Measurements from ENCODE around the gene C4orf50.

GRCh38 chr4:5976921-5977320 is 41.3 kb downstream of the C4orf50 start:
- TF ChIP-seq CTCF (IDR thresholded peaks at IDR 0.05) (no peak), POLR2A (IDR thresholded peaks at IDR 0.05) (no peak), POLR2AphosphoS5 (IDR thresholded peaks at IDR 0.05) (no peak), EP300 (IDR thresholded peaks at IDR 0.05; ENCODE audit: low read depth) (no peak)
